Measurements from ENCODE around the gene PMS2.
"Not testable (repeated sequence)": the region's sequence is repeated elsewhere in the genome, so short reads cannot be mapped to it uniquely, and the experiment has no call there.

DNA sequence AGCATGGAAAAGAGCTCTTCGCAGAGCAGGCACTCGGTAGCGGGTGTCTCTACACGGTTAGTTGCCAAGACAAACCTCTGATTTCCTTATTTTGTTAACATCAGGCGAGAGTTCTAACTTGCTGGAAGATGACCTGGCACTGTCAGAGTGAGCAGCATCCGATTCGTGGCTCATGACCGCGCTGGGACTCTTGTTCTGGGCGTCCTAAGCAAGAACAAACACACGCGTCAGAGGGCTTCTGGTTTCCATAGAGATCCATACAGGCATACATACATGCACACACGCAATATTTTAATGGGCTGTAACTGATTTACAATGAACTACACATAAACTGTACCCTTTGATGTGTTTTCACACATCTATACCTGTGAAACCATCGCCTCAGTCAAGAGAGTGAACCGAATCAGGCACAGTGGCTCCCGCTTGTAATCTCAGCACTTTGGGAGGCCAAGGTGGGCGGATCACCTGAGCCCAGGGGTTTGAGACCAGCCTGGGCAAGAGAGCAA lies 73.9 kb downstream of the PMS2 start:
- not testable (repeated sequence) for TF ChIP-seq POLR2A (IDR thresholded peaks at IDR 0.05)
- TF ChIP-seq, protein P1, sequence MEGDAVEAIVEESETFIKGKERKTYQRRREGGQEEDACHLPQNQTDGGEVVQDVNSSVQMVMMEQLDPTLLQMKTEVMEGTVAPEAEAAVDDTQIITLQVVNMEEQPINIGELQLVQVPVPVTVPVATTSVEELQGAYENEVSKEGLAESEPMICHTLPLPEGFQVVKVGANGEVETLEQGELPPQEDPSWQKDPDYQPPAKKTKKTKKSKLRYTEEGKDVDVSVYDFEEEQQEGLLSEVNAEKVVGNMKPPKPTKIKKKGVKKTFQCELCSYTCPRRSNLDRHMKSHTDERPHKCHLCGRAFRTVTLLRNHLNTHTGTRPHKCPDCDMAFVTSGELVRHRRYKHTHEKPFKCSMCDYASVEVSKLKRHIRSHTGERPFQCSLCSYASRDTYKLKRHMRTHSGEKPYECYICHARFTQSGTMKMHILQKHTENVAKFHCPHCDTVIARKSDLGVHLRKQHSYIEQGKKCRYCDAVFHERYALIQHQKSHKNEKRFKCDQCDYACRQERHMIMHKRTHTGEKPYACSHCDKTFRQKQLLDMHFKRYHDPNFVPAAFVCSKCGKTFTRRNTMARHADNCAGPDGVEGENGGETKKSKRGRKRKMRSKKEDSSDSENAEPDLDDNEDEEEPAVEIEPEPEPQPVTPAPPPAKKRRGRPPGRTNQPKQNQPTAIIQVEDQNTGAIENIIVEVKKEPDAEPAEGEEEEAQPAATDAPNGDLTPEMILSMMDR (IDR thresholded peaks at IDR 0.05) = not testable (repeated sequence)
